Measurements from ENCODE around the gene SLC46A2. TPM values are rescaled to one million over a fixed set of nuclear protein-coding genes. Genes with fewer than 3 reads are reported as not detected.

SLC46A2 gene
- total and polyA plus RNA-seq, 5 donors from 2014 or later, result 0.11 TPM; not detected in 4

GRCh38 chr9:112896131-112896530, 5.5 kb upstream of the SLC46A2 start:
- Mint-ChIP-seq H3K4me3 (no peak overlapping the region), H3K4me1 (peaks cover 0 to 6% (median 1%) of the 10 kb centered on the region in 4 donors), H3K36me3 (no peaks in the 10 kb centered on the region), H3K9me3 (peaks cover 0 to 3% (median 0%) of the 10 kb centered on the region in 7 donors), H3K27me3 (peaks cover 30% of the 10 kb centered on the region), H3K27ac (no peak overlapping the region)
- ATAC-seq (ENCODE audit: low read depth in 2 of 2) (no peak), DNase-seq (no peak)
- no peaks in the 10 kb centered on the region for H3K36me3 ChIP-seq (ENCODE audit: control insufficient read depth, insufficient read depth, low read length)
- peaks cover 9% of the 10 kb centered on the region for H3K27me3 ChIP-seq (ENCODE audit: control insufficient read depth, insufficient read depth, low read length)
- no peaks in the 10 kb centered on the region for H3K9me3 ChIP-seq (ENCODE audit: control insufficient read depth in 2 of 2, low read length in 2 of 2)
- no peaks in the 10 kb centered on the region for H3K4me1 ChIP-seq (ENCODE audit: control insufficient read depth, insufficient read depth, low read length, poor library complexity, severe bottlenecking)
- no peak overlapping the region for H3K27ac ChIP-seq (ENCODE audit: insufficient read depth, low read length, poor library complexity, severe bottlenecking)
- no peak overlapping the region for H3K4me3 ChIP-seq (ENCODE audit: low read depth, low read length)

- H3K36me3 ChIP-seq (ENCODE audit: control insufficient read depth, insufficient read depth, low read length), result no peaks in the 10 kb centered on the region
- Mint-ChIP-seq H3K4me3 (no peak overlapping the region), H3K36me3 (no peaks in the 10 kb centered on the region), H3K4me1 (peaks cover 0 to 6% (median 1%) of the 10 kb centered on the region in 4 donors), H3K9me3 (peaks cover 0 to 3% (median 0%) of the 10 kb centered on the region in 7 donors), H3K27ac (no peak overlapping the region), H3K27me3 (peaks cover 32% of the 10 kb centered on the region)
- ATAC-seq (ENCODE audit: low read depth in 2 of 2) (no peak), DNase-seq (no peak)
- no peaks in the 10 kb centered on the region for H3K4me1 ChIP-seq (ENCODE audit: control insufficient read depth, insufficient read depth, low read length, poor library complexity, severe bottlenecking)
- no peaks in the 10 kb centered on the region for H3K9me3 ChIP-seq (ENCODE audit: control insufficient read depth in 2 of 2, low read length in 2 of 2)
- no peak overlapping the region for H3K27ac ChIP-seq (ENCODE audit: insufficient read depth, low read length, poor library complexity, severe bottlenecking)
- H3K27me3 ChIP-seq (ENCODE audit: control insufficient read depth, insufficient read depth, low read length), result peaks cover 9% of the 10 kb centered on the region
- no peak overlapping the region for H3K4me3 ChIP-seq (ENCODE audit: low read depth, low read length)
Observed at GRCh38 chr9:112894699-112895098, 4.0 kb upstream of the SLC46A2 start.

GRCh38 chr9:112894041-112894440, 3.4 kb upstream of the SLC46A2 start:
- no peak for ATAC-seq (ENCODE audit: low read depth in 2 of 2)
- H3K9me3 ChIP-seq (ENCODE audit: control insufficient read depth in 2 of 2, low read length in 2 of 2), result no peaks in the 10 kb centered on the region
- Mint-ChIP-seq H3K27ac (no peak overlapping the region), H3K9me3 (peaks cover 0 to 3% (median 0%) of the 10 kb centered on the region in 7 donors), H3K36me3 (no peaks in the 10 kb centered on the region), H3K27me3 (peaks cover 39% of the 10 kb centered on the region), H3K4me1 (peaks cover 0 to 6% (median 1%) of the 10 kb centered on the region in 4 donors), H3K4me3 (no peak overlapping the region)
- no peaks in the 10 kb centered on the region for H3K4me1 ChIP-seq (ENCODE audit: control insufficient read depth, insufficient read depth, low read length, poor library complexity, severe bottlenecking)
- H3K27me3 ChIP-seq (ENCODE audit: control insufficient read depth, insufficient read depth, low read length), result peaks cover 9% of the 10 kb centered on the region
- no peak for DNase-seq
- no peaks in the 10 kb centered on the region for H3K36me3 ChIP-seq (ENCODE audit: control insufficient read depth, insufficient read depth, low read length)
- H3K27ac ChIP-seq (ENCODE audit: insufficient read depth, low read length, poor library complexity, severe bottlenecking), result no peak overlapping the region
- H3K4me3 ChIP-seq (ENCODE audit: low read depth, low read length), result no peak overlapping the region

- H3K27ac Mint-ChIP-seq, result no peak overlapping the region
- no peak for DNase-seq
- H3K36me3 ChIP-seq (ENCODE audit: control insufficient read depth, insufficient read depth, low read length), result no peaks in the 10 kb centered on the region
- no peaks in the 10 kb centered on the region for H3K9me3 ChIP-seq (ENCODE audit: control insufficient read depth in 2 of 2, low read length in 2 of 2)
- peaks cover 0 to 3% (median 0%) of the 10 kb centered on the region in 7 donors for H3K9me3 Mint-ChIP-seq
- H3K4me1 ChIP-seq (ENCODE audit: control insufficient read depth, insufficient read depth, low read length, poor library complexity, severe bottlenecking), result no peaks in the 10 kb centered on the region
- H3K27me3 Mint-ChIP-seq, result peaks cover 32% of the 10 kb centered on the region
- peaks cover 0 to 2% (median 0%) of the 10 kb centered on the region in 4 donors for H3K4me1 Mint-ChIP-seq
- no peak for ATAC-seq (ENCODE audit: low read depth in 2 of 2)
- no peaks in the 10 kb centered on the region for H3K36me3 Mint-ChIP-seq
- H3K27ac ChIP-seq (ENCODE audit: insufficient read depth, low read length, poor library complexity, severe bottlenecking), result no peak overlapping the region
- H3K4me3 Mint-ChIP-seq, result no peak overlapping the region
- H3K4me3 ChIP-seq (ENCODE audit: low read depth, low read length), result no peak overlapping the region
- peaks cover 9% of the 10 kb centered on the region for H3K27me3 ChIP-seq (ENCODE audit: control insufficient read depth, insufficient read depth, low read length)
Observed at GRCh38 chr9:112892981-112893380, 2.3 kb upstream of the SLC46A2 start.

- ATAC-seq (ENCODE audit: low read depth in 2 of 2) (no peak), DNase-seq (no peak)
- Mint-ChIP-seq H3K4me1 (no peaks in the 10 kb centered on the region), H3K36me3 (no peaks in the 10 kb centered on the region), H3K9me3 (peaks cover 0 to 3% (median 0%) of the 10 kb centered on the region in 7 donors), H3K27ac (no peak overlapping the region), H3K4me3 (no peak overlapping the region), H3K27me3 (peaks cover 32% of the 10 kb centered on the region)
- Histone ChIP-seq H3K4me1 (ENCODE audit: control insufficient read depth, insufficient read depth, low read length, poor library complexity, severe bottlenecking) (no peaks in the 10 kb centered on the region), H3K36me3 (ENCODE audit: control insufficient read depth, insufficient read depth, low read length) (no peaks in the 10 kb centered on the region), H3K4me3 (ENCODE audit: low read depth, low read length) (no peak overlapping the region), H3K9me3 (ENCODE audit: control insufficient read depth in 2 of 2, low read length in 2 of 2) (no peaks in the 10 kb centered on the region), H3K27ac (ENCODE audit: insufficient read depth, low read length, poor library complexity, severe bottlenecking) (no peak overlapping the region), H3K27me3 (ENCODE audit: control insufficient read depth, insufficient read depth, low read length) (peaks cover 9% of the 10 kb centered on the region)
Observed at GRCh38 chr9:112891521-112891920, 845 bp upstream of the SLC46A2 start.

GRCh38 chr9:112887381-112887780, 3.3 kb downstream of the SLC46A2 start:
- Mint-ChIP-seq H3K9me3 (peaks cover 0 to 2% (median 0%) of the 10 kb centered on the region in 7 donors), H3K4me1 (no peaks in the 10 kb centered on the region), H3K36me3 (no peaks in the 10 kb centered on the region), H3K4me3 (no peak overlapping the region), H3K27ac (no peak overlapping the region), H3K27me3 (peaks cover 27% of the 10 kb centered on the region)
- H3K27ac ChIP-seq (ENCODE audit: insufficient read depth, low read length, poor library complexity, severe bottlenecking), result no peak overlapping the region
- ATAC-seq (ENCODE audit: low read depth in 2 of 2) (no peak), DNase-seq (no peak)
- no peaks in the 10 kb centered on the region for H3K9me3 ChIP-seq (ENCODE audit: control insufficient read depth in 2 of 2, low read length in 2 of 2)
- peaks cover 9% of the 10 kb centered on the region for H3K27me3 ChIP-seq (ENCODE audit: control insufficient read depth, insufficient read depth, low read length)
- H3K4me1 ChIP-seq (ENCODE audit: control insufficient read depth, insufficient read depth, low read length, poor library complexity, severe bottlenecking), result no peaks in the 10 kb centered on the region
- H3K4me3 ChIP-seq (ENCODE audit: low read depth, low read length), result no peak overlapping the region
- H3K36me3 ChIP-seq (ENCODE audit: control insufficient read depth, insufficient read depth, low read length), result no peaks in the 10 kb centered on the region

- Histone ChIP-seq H3K9me3 (ENCODE audit: control insufficient read depth in 2 of 2, low read length in 2 of 2) (no peaks in the 10 kb centered on the region), H3K4me3 (ENCODE audit: low read depth, low read length) (no peak overlapping the region), H3K27me3 (ENCODE audit: control insufficient read depth, insufficient read depth, low read length) (peaks cover under 1% of the 10 kb centered on the region), H3K27ac (ENCODE audit: insufficient read depth, low read length, poor library complexity, severe bottlenecking) (no peak overlapping the region), H3K4me1 (ENCODE audit: control insufficient read depth, insufficient read depth, low read length, poor library complexity, severe bottlenecking) (no peaks in the 10 kb centered on the region), H3K36me3 (ENCODE audit: control insufficient read depth, insufficient read depth, low read length) (no peaks in the 10 kb centered on the region)
- DNase-seq, result no peak
- ATAC-seq (ENCODE audit: low read depth in 2 of 2), result no peak
- no peak overlapping the region for H3K4me3 Mint-ChIP-seq
- no peaks in the 10 kb centered on the region for H3K36me3 Mint-ChIP-seq
- H3K4me1 Mint-ChIP-seq, result no peaks in the 10 kb centered on the region
- H3K27me3 Mint-ChIP-seq, result peaks cover 20% of the 10 kb centered on the region
- peaks cover 0 to 2% (median 0%) of the 10 kb centered on the region in 7 donors for H3K9me3 Mint-ChIP-seq
- H3K27ac Mint-ChIP-seq, result no peak overlapping the region
Observed at GRCh38 chr9:112886351-112886750, 4.3 kb downstream of the SLC46A2 start.

GRCh38 chr9:112885324-112885723, 5.4 kb downstream of the SLC46A2 start:
- no peak overlapping the region for H3K27ac ChIP-seq (ENCODE audit: insufficient read depth, low read length, poor library complexity, severe bottlenecking)
- no peak overlapping the region for H3K4me3 ChIP-seq (ENCODE audit: low read depth, low read length)
- ATAC-seq (ENCODE audit: low read depth in 2 of 2) (no peak), DNase-seq (no peak)
- H3K9me3 ChIP-seq (ENCODE audit: control insufficient read depth in 2 of 2, low read length in 2 of 2), result no peaks in the 10 kb centered on the region
- H3K4me1 ChIP-seq (ENCODE audit: control insufficient read depth, insufficient read depth, low read length, poor library complexity, severe bottlenecking), result no peaks in the 10 kb centered on the region
- Mint-ChIP-seq H3K4me3 (no peak overlapping the region), H3K4me1 (no peaks in the 10 kb centered on the region), H3K27me3 (peaks cover 16% of the 10 kb centered on the region), H3K9me3 (peaks cover 0 to 2% (median 0%) of the 10 kb centered on the region in 7 donors), H3K36me3 (peaks cover 6% of the 10 kb centered on the region), H3K27ac (no peak overlapping the region)
- no peaks in the 10 kb centered on the region for H3K36me3 ChIP-seq (ENCODE audit: control insufficient read depth, insufficient read depth, low read length)
- no peaks in the 10 kb centered on the region for H3K27me3 ChIP-seq (ENCODE audit: control insufficient read depth, insufficient read depth, low read length)
